Endothelial cell of umbilical vein (primary cell): Measurements from ENCODE around the gene PEAK3. TPM values are rescaled to one million over a fixed set of nuclear protein-coding genes. Genes with fewer than 3 reads are reported as not detected.

Experiments
- BruUV-seq: library from RNA; stranded (reverse); fragments of 400-500 nt; replicated peaks from 2 replicates; lab custom pipeline; 2021; lab: Mats Ljungman, UMichigan
- CTCF ChIA-PET: fragments of 300-600, 350-600 bp; sonication (Branson Sonifier 250); formaldehyde crosslinking; loops from one replicate; lab custom pipeline; 2021; ENCODE audit warnings: antibody characterized with exemption, inconsistent platforms; lab: Charles Lee
- POLR2A ChIA-PET: fragments of 300-600, 350-600 bp; sonication (Branson Sonifier 250); formaldehyde crosslinking; loops from one replicate; lab custom pipeline; 2021; ENCODE audit warnings: antibody characterized with exemption, inconsistent platforms; lab: Charles Lee
- DNase-seq: peaks from one replicate; pipeline ENCODE4 v3.0.0-alpha.2; 2011; ENCODE audit warnings: low read depth, low spot score
- FAIRE-seq: peaks from 2 replicates; lab custom pipeline; 2011; peaks lifted over from hg19 to GRCh38; lab: Jason Lieb, UNC
- H2AFZ ChIP-seq: 2 replicates; pipeline ENCODE4 v1.6.0; 2012; ENCODE audit warnings: low read depth, low read length, control low read depth, inconsistent platforms
- H3K27ac ChIP-seq: 2 replicates; pipeline ENCODE4 v1.5.1; 2011; ENCODE audit warnings: low read depth, mild to moderate bottlenecking, control low read depth, low read length, moderate library complexity; ENCODE audit not compliant: insufficient read depth
- H3K27me3 ChIP-seq, 2 experiments: 2 replicates each; pipeline versions ENCODE4 v1.6.0 to v1.6.1; 2011; ENCODE audit warnings: low read length in 2 of 2, mixed read lengths in 1 of 2; ENCODE audit not compliant: control insufficient read depth in 2 of 2, insufficient read depth in 2 of 2
- H3K36me3 ChIP-seq, 2 experiments: 2 replicates in 1 of 2; 3 replicates in 1 of 2; pipeline ENCODE4 v1.5.1; 2011; ENCODE audit warnings: low read length in 2 of 2, mild to moderate bottlenecking in 1 of 2, moderate library complexity in 1 of 2; ENCODE audit not compliant: control insufficient read depth in 2 of 2, insufficient read depth in 2 of 2; ENCODE audit errors: extremely low read depth in 1 of 2
- H3K4me1 ChIP-seq: 3 replicates; pipeline ENCODE4 v1.5.1; 2011; ENCODE audit warnings: mild to moderate bottlenecking, low read length; ENCODE audit not compliant: control insufficient read depth, insufficient read depth; ENCODE audit errors: extremely low read depth
- H3K4me2 ChIP-seq: 2 replicates; pipeline ENCODE4 v1.6.1; 2011; ENCODE audit warnings: low read length, control low read depth, mixed read lengths; ENCODE audit not compliant: insufficient read depth
- H3K4me3 ChIP-seq, 3 experiments: fragments of 200-600 bp in 1 of 3; sonication (generic), shearing (Covaris generic) in 1 of 3; replicated peaks in 1 of 3; 2 replicates each; pipeline ENCODE4 v1.5.1; 2011 to 2016; ENCODE audit warnings: control low read depth in 3 of 3, low read length in 3 of 3, mild to moderate bottlenecking in 2 of 3, inconsistent platforms in 1 of 3, low read depth in 1 of 3, moderate library complexity in 1 of 3; ENCODE audit not compliant: insufficient read depth in 1 of 3
- H3K79me2 ChIP-seq: 2 replicates; pipeline ENCODE4 v1.6.0; 2012; ENCODE audit warnings: low read length, inconsistent platforms; ENCODE audit not compliant: control insufficient read depth, insufficient read depth
- H3K9ac ChIP-seq: replicated peaks from 2 replicates; pipeline ENCODE3; 2011; ENCODE audit warnings: low read length, control low read depth; ENCODE audit not compliant: insufficient read depth; ENCODE audit errors: extremely low read depth
- H3K9me1 ChIP-seq: replicated peaks from 3 replicates; pipeline ENCODE4 v1.6.0; 2011; ENCODE audit warnings: mild to moderate bottlenecking, low read length; ENCODE audit not compliant: control insufficient read depth, insufficient read depth; ENCODE audit errors: extremely low read depth
- H3K9me3 ChIP-seq: replicated peaks from 2 replicates; pipeline ENCODE4 v1.5.1; 2012; ENCODE audit warnings: low read length, inconsistent platforms; ENCODE audit not compliant: control insufficient read depth, insufficient read depth
- H4K20me1 ChIP-seq: replicated peaks from 2 replicates; pipeline ENCODE3; 2011; ENCODE audit warnings: mild to moderate bottlenecking, low read length; ENCODE audit not compliant: control insufficient read depth, insufficient read depth; ENCODE audit errors: extremely low read depth
- EZH2 ChIP-seq: IDR thresholded peaks from 2 replicates; pipeline ENCODE4 v1.6.1; 2012; ENCODE audit warnings: borderline replicate concordance, low read depth, mild to moderate bottlenecking, moderate library complexity, low read length, inconsistent platforms; ENCODE audit not compliant: severe bottlenecking
- FOS ChIP-seq: IDR thresholded peaks from 2 replicates; pipeline ENCODE4 v1.6.1; 2011; ENCODE audit warnings: mild to moderate bottlenecking, low read length, moderate library complexity, borderline replicate concordance; ENCODE audit not compliant: insufficient read depth
- GATA2 ChIP-seq: IDR thresholded peaks from 2 replicates; pipeline ENCODE4 v1.7.0; 2011; ENCODE audit warnings: low read depth, mild to moderate bottlenecking, moderate library complexity, mixed read lengths, low read length; ENCODE audit not compliant: insufficient read length, insufficient read depth
- JUN ChIP-seq: IDR thresholded peaks from 2 replicates; pipeline ENCODE4 v1.6.1; 2011; ENCODE audit warnings: borderline replicate concordance, low read depth; ENCODE audit not compliant: insufficient read length, insufficient read depth
- MAX ChIP-seq: IDR thresholded peaks from 2 replicates; pipeline ENCODE4 v1.6.1; 2011; ENCODE audit not compliant: insufficient read depth, insufficient read length
- MYC ChIP-seq: IDR thresholded peaks from one replicate; pipeline ENCODE4 v1.6.1; 2011; ENCODE audit warnings: mild to moderate bottlenecking, low read depth, low read length
- POLR2A ChIP-seq: IDR thresholded peaks from 2 replicates; pipeline ENCODE4 v1.6.1; 2012; ENCODE audit warnings: low read depth, mild to moderate bottlenecking, control low read depth, low read length
- POLR2AphosphoS5 ChIP-seq: IDR thresholded peaks from 2 replicates; pipeline ENCODE4 v1.6.1; 2012; ENCODE audit warnings: low read depth, mild to moderate bottlenecking, control low read depth, low read length, moderate library complexity; ENCODE audit not compliant: insufficient read depth
- dilution Hi-C: fragments of 300-500 bp; cut with MboI; formaldehyde crosslinking; loops from one replicate; pipeline ENCODE4 v1.15.0; 2019; ENCODE audit warnings: low sequenced_read_pairs; ENCODE audit not compliant: extremely low pct_ligation_motif_present
- intact Hi-C: fragments of 100-400 bp; cut with micrococcal nuclease; formaldehyde crosslinking; loops from one replicate; pipeline ENCODE4 v1.10.0; 2022
- polyA plus RNA-seq, 4 experiments: library from polyadenylated mRNA; depleted of rRNA in 3 of 4; stranded (reverse) in 3 of 4; unstranded in 1 of 4; fragments of >200 nt; gene quantifications; 2 replicates each; pipeline versions ENCODE4 v1.2.1 to v1.2.3, GENCODE V29; 2011 to 2012; ENCODE audit warnings: missing spikeins in 1 of 4
- total RNA-seq: library from RNA; stranded (reverse); gene quantifications from 2 replicates; pipeline ENCODE4 v1.2.3, GENCODE V29; 2021
- TF ChIP-seq, protein P1 (sequence below), 2 donors: IDR thresholded peaks; 1 replicate in 1 of 2; 2 replicates in 1 of 2; pipeline ENCODE4 v1.5.1; 2011; ENCODE audit warnings: low read length in 2 of 2, mild to moderate bottlenecking in 2 of 2, moderate library complexity in 2 of 2, control low read depth in 1 of 2, inconsistent platforms in 1 of 2, low read depth in 1 of 2; ENCODE audit not compliant: insufficient read depth in 1 of 2; ENCODE audit errors: extremely low read depth in 1 of 2

Gene PEAK3
- total and polyA plus RNA-seq, 2 donors (not counting 3 experiments of a cell fraction or from before 2014, with no cell fraction given): 0.03 TPM; not detected in 1

GRCh38 chr19:2307518-2308012 lies 25.6 kb upstream of the PEAK3 start:
- Histone ChIP-seq H2AFZ (no peak overlapping the region), H3K9me3 (no peaks in the 10 kb centered on the region), H3K9ac (no peak overlapping the region), H3K79me2 (no peaks in the 10 kb centered on the region), H3K4me2 (no peak overlapping the region), H3K4me3 (no peak overlapping the region), H3K27ac (no peak overlapping the region), H3K9me1 (no peaks in the 10 kb centered on the region), H3K4me1 (no peaks in the 10 kb centered on the region), H4K20me1 (no peaks in the 10 kb centered on the region), H3K27me3 (peaks cover 10 to 22% of the 10 kb centered on the region in 2 experiments), H3K36me3 (no peaks in the 10 kb centered on the region)
- CTCF ChIA-PET: no interaction called here
- BruUV-seq: no TSS peak
- POLR2A ChIA-PET: no interaction called here
- DNase-seq (no peak), FAIRE-seq (no peak)
- dilution Hi-C loops (no loop called here), intact Hi-C loops (no loop called here)
- TF ChIP-seq, protein P1, sequence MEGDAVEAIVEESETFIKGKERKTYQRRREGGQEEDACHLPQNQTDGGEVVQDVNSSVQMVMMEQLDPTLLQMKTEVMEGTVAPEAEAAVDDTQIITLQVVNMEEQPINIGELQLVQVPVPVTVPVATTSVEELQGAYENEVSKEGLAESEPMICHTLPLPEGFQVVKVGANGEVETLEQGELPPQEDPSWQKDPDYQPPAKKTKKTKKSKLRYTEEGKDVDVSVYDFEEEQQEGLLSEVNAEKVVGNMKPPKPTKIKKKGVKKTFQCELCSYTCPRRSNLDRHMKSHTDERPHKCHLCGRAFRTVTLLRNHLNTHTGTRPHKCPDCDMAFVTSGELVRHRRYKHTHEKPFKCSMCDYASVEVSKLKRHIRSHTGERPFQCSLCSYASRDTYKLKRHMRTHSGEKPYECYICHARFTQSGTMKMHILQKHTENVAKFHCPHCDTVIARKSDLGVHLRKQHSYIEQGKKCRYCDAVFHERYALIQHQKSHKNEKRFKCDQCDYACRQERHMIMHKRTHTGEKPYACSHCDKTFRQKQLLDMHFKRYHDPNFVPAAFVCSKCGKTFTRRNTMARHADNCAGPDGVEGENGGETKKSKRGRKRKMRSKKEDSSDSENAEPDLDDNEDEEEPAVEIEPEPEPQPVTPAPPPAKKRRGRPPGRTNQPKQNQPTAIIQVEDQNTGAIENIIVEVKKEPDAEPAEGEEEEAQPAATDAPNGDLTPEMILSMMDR (IDR thresholded peaks at IDR 0.05; ENCODE audit: extremely low read depth in 1 of 2, insufficient read depth in 1 of 2, low read depth in 1 of 2, low read length in 2 of 2): no peak
- TF ChIP-seq POLR2A (no peak), EZH2 (peak; percentile 74)

- Histone ChIP-seq H3K9ac (no peak overlapping the region), H3K4me1 (no peaks in the 10 kb centered on the region), H3K27me3 (peaks cover 8 to 27% of the 10 kb centered on the region in 2 experiments), H3K36me3 (no peaks in the 10 kb centered on the region), H3K9me1 (no peaks in the 10 kb centered on the region), H3K9me3 (no peaks in the 10 kb centered on the region), H3K79me2 (no peaks in the 10 kb centered on the region), H2AFZ (no peak overlapping the region), H3K4me3 (no peak overlapping the region), H4K20me1 (no peaks in the 10 kb centered on the region), H3K4me2 (no peak overlapping the region), H3K27ac (no peak overlapping the region)
- intact Hi-C loops (no loop called here), dilution Hi-C loops (no loop called here)
- POLR2A ChIA-PET: no interaction called here
- DNase-seq (no peak), FAIRE-seq (no peak)
- no TSS peak for BruUV-seq
- TF ChIP-seq, protein P1 (IDR thresholded peaks at IDR 0.05; ENCODE audit: extremely low read depth in 1 of 2, insufficient read depth in 1 of 2, low read depth in 1 of 2, low read length in 2 of 2): no peak
- TF ChIP-seq FOS (no peak), POLR2A (no peak), POLR2AphosphoS5 (no peak), MAX (no peak), JUN (no peak), GATA2 (no peak), MYC (no peak), EZH2 (no peak)
- CTCF ChIA-PET: no interaction called here
These were observed 25.0 kb upstream of the PEAK3 start for GRCh38 chr19:2306971-2307370.
